Measurements from ENCODE around the gene MB21D2.

DNA sequence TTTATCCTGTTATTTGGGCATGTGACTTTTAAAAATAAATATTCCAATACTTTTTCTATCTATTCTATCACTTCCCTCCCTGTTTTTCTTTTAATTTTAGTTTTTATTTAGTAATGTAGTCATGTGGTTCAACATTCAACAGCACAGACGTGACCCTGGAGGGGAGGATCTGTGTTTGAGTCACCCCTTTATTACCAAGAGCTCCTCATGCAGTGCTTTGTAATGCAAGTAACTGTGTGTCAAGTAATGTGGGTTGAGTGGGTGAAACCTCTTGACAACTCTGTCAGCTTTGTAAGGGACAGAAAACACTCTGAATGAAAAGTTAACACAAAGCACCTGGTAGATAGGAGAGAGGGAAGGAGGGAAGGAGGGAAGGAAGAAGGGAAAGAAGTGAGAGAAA, 100.6 kb downstream of the MB21D2 start:
- TF ChIP-seq, protein P1, sequence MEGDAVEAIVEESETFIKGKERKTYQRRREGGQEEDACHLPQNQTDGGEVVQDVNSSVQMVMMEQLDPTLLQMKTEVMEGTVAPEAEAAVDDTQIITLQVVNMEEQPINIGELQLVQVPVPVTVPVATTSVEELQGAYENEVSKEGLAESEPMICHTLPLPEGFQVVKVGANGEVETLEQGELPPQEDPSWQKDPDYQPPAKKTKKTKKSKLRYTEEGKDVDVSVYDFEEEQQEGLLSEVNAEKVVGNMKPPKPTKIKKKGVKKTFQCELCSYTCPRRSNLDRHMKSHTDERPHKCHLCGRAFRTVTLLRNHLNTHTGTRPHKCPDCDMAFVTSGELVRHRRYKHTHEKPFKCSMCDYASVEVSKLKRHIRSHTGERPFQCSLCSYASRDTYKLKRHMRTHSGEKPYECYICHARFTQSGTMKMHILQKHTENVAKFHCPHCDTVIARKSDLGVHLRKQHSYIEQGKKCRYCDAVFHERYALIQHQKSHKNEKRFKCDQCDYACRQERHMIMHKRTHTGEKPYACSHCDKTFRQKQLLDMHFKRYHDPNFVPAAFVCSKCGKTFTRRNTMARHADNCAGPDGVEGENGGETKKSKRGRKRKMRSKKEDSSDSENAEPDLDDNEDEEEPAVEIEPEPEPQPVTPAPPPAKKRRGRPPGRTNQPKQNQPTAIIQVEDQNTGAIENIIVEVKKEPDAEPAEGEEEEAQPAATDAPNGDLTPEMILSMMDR (conservative IDR thresholded peaks at IDR 0.05; ENCODE audit: low read length) = no peak
- no peak for TF ChIP-seq EZH2phosphoT487 (IDR thresholded peaks at IDR 0.05; ENCODE audit: borderline replicate concordance, low read depth, low read length)

All from OCI-LY7 (cell line).